ENCODE data around the gene PIGZ.

DNA sequence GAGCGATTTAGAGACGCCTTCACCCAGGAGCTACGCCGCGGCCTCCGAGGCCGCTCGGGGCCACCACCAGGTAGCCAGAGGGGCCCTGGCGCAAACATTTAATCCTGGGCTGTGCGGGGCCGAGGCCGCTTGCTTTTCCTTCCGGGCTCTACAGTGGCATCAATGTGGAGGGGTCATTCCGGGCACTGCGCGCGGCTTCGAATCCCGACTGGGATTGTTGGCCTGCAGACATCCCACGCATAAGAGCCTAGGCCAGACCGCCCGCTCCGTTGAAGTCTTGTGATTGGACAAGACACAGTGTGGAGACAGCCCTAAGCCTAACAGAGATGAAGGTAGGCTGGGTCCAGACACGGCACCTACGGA, 25.7 kb downstream of the PIGZ start:
- TF ChIP-seq, protein P1, sequence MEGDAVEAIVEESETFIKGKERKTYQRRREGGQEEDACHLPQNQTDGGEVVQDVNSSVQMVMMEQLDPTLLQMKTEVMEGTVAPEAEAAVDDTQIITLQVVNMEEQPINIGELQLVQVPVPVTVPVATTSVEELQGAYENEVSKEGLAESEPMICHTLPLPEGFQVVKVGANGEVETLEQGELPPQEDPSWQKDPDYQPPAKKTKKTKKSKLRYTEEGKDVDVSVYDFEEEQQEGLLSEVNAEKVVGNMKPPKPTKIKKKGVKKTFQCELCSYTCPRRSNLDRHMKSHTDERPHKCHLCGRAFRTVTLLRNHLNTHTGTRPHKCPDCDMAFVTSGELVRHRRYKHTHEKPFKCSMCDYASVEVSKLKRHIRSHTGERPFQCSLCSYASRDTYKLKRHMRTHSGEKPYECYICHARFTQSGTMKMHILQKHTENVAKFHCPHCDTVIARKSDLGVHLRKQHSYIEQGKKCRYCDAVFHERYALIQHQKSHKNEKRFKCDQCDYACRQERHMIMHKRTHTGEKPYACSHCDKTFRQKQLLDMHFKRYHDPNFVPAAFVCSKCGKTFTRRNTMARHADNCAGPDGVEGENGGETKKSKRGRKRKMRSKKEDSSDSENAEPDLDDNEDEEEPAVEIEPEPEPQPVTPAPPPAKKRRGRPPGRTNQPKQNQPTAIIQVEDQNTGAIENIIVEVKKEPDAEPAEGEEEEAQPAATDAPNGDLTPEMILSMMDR (IDR thresholded peaks at IDR 0.05), result no peak
- TF ChIP-seq POLR2A (IDR thresholded peaks at IDR 0.05), result no peak
